ENCODE data around the gene RBP3. TPM values are rescaled to one million over a fixed set of nuclear protein-coding genes. Genes with fewer than 3 reads are reported as not detected.

Gene RBP3
- total and polyA plus RNA-seq, 2 of the 4 experiments (the other 2 are of a cell fraction): not detected

DNA sequence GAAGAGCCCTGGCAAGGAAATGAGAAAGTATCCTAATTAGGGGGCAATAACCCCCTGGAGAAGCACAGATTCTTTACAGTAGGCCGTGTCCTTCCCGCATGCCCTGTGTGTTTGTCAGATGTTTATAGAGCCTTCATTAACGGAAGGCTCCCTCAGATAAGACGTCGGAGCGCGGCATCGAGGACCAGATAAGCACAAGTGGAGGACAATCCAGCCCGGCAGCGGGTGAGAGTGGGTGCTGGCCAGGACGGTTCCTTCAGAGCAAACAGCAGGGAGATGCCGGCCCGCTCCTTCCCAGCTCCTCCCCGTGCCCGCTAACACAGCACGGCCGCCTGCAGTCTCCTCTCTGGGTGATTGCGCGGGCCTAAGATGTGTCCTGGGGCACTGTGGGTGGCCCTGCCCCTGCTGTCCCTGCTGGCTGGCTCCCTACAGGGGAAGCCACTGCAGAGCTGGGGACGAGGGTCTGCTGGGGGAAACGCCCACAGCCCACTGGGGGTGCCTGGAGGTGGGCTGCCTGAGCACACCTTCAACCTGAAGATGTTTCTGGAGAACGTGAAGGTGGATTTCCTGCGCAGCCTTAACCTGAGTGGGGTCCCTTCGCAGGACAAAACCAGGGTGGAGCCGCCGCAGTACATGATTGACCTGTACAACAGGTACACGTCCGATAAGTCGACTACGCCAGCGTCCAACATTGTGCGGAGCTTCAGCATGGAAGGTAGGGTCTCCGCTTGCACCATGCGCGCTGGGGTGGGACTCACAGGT, 25.7 kb upstream of the RBP3 start, which contains the start of gene GDF2:
TSS of gene GDF2 (plus strand) at position 155 of the 762 bp plus-strand sequence. CDS start at position 370, 215 bp downstream.
- H3K36me3 ChIP-seq (ENCODE audit: control insufficient read depth, insufficient read depth, low read length): no peaks in the 10 kb centered on the region
- no peak within 1 kb of the TSS for H3K18ac ChIP-seq (ENCODE audit: low read depth, low read length)
- no peak within 1 kb of the TSS for H4K5ac ChIP-seq (ENCODE audit: low read depth, low read length)
- no peaks in the 10 kb centered on the region for H3K9me3 ChIP-seq (ENCODE audit: control insufficient read depth, insufficient read depth, low read length)
- H2BK20ac ChIP-seq (ENCODE audit: low read depth, low read length): no peak within 1 kb of the TSS
- no peak within 1 kb of the TSS for H2BK5ac ChIP-seq (ENCODE audit: low read depth, low read length, poor library complexity, severe bottlenecking)
- H3K14ac ChIP-seq (replicated peaks; ENCODE audit: low read depth, low read length): no peak within 1 kb of the TSS
- no peak within 1 kb of the TSS for H3K4ac ChIP-seq (ENCODE audit: low read depth, low read length)
- H2AK5ac ChIP-seq (ENCODE audit: low read depth, low read length): no peak within 1 kb of the TSS
- no peak within 1 kb of the TSS for H2BK120ac ChIP-seq (ENCODE audit: low read depth, low read length)
- H3K56ac ChIP-seq (ENCODE audit: extremely low read depth, insufficient read depth, low read length): no peak within 1 kb of the TSS
- no peak for DNase-seq
- CTCF ChIA-PET: no interaction called here
- no TSS peak for BruUV-seq (replicated peaks)
- POLR2A ChIA-PET (ENCODE audit: unreplicated experiment): no interaction called here
- no peaks in the 10 kb centered on the region for H3K79me1 ChIP-seq (ENCODE audit: low read depth in 1 of 2, low read length in 2 of 2)
- peaks cover 45% of the 10 kb centered on the region for H3K27me3 ChIP-seq (ENCODE audit: control insufficient read depth, insufficient read depth, low read length)
- TF ChIP-seq MAFK (IDR thresholded peaks at IDR 0.05; ENCODE audit: low read depth, low read length) (no peak), RCOR1 (IDR thresholded peaks at IDR 0.05; ENCODE audit: insufficient replicate concordance, low read length) (no peak), SMC3 (IDR thresholded peaks at IDR 0.05; ENCODE audit: low read depth, low read length) (no peak), USF2 (IDR thresholded peaks at IDR 0.05; ENCODE audit: low read depth, low read length) (no peak), ELK1 (IDR thresholded peaks at IDR 0.05; ENCODE audit: borderline replicate concordance, low read depth, low read length) (no peak), CEBPB (IDR thresholded peaks at IDR 0.05; ENCODE audit: low read depth, low read length) (no peak), MXI1 (IDR thresholded peaks at IDR 0.05; ENCODE audit: borderline replicate concordance, low read depth, low read length) (no peak), MAZ (IDR thresholded peaks at IDR 0.05; ENCODE audit: borderline replicate concordance, low read depth, low read length) (no peak), RAD21 (IDR thresholded peaks at IDR 0.05; ENCODE audit: low read length) (no peak), FOS (IDR thresholded peaks at IDR 0.05; ENCODE audit: low read depth, low read length) (no peak), POLR2A (IDR thresholded peaks at IDR 0.05; ENCODE audit: low read depth, low read length) (no peak), RFX5 (IDR thresholded peaks at IDR 0.05; ENCODE audit: low read depth, low read length) (no peak), NFE2L2 (IDR thresholded peaks at IDR 0.05; ENCODE audit: low read depth, low read length) (no peak), CHD1 (IDR thresholded peaks at IDR 0.05; ENCODE audit: low read depth, low read length) (no peak), BHLHE40 (IDR thresholded peaks at IDR 0.05; ENCODE audit: low read depth, low read length) (no peak)
- TF ChIP-seq, protein P1, sequence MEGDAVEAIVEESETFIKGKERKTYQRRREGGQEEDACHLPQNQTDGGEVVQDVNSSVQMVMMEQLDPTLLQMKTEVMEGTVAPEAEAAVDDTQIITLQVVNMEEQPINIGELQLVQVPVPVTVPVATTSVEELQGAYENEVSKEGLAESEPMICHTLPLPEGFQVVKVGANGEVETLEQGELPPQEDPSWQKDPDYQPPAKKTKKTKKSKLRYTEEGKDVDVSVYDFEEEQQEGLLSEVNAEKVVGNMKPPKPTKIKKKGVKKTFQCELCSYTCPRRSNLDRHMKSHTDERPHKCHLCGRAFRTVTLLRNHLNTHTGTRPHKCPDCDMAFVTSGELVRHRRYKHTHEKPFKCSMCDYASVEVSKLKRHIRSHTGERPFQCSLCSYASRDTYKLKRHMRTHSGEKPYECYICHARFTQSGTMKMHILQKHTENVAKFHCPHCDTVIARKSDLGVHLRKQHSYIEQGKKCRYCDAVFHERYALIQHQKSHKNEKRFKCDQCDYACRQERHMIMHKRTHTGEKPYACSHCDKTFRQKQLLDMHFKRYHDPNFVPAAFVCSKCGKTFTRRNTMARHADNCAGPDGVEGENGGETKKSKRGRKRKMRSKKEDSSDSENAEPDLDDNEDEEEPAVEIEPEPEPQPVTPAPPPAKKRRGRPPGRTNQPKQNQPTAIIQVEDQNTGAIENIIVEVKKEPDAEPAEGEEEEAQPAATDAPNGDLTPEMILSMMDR (conservative IDR thresholded peaks at IDR 0.05; ENCODE audit: low read depth, low read length): no peak
- no peak within 1 kb of the TSS for H3K27ac ChIP-seq (ENCODE audit: insufficient read depth, low read length)
- in situ Hi-C loops (cut with MboI; ENCODE audit: low sequenced_read_pairs): no loop called here
- H4K8ac ChIP-seq (ENCODE audit: low read depth in 2 of 2, low read length in 2 of 2): no peak within 1 kb of the TSS
- H2AFZ ChIP-seq (replicated peaks; ENCODE audit: low read length, poor library complexity): no peak within 1 kb of the TSS
- no peak within 1 kb of the TSS for H3K4me2 ChIP-seq (ENCODE audit: low read depth, low read length)
- no peak within 1 kb of the TSS for H2AK9ac ChIP-seq (replicated peaks; ENCODE audit: low read depth, low read length, poor library complexity)
- H3K23ac ChIP-seq (ENCODE audit: low read depth, low read length): no peak within 1 kb of the TSS
- no peak within 1 kb of the TSS for H4K91ac ChIP-seq (ENCODE audit: insufficient read depth, low read depth, low read length)
- H3K4me3 ChIP-seq (ENCODE audit: insufficient read depth, low read depth, low read length): no peak within 1 kb of the TSS
- no peak within 1 kb of the TSS for H3K9ac ChIP-seq (ENCODE audit: low read depth, low read length)
- no peaks in the 10 kb centered on the region for H3K9me1 ChIP-seq (ENCODE audit: insufficient read depth, low read length)
- ATAC-seq (ENCODE audit: low read depth): no peak; the same call in none of the 2 replicates
- dilution Hi-C loops (cut with HindIII; ENCODE audit: low sequenced_read_pairs, unreplicated experiment): no loop called here
- no peak within 1 kb of the TSS; the same call in 2 of the 3 replicates for H2BK15ac ChIP-seq (ENCODE audit: low read depth, low read length)
- no peaks in the 10 kb centered on the region for H4K20me1 ChIP-seq (ENCODE audit: insufficient read depth, low read length)
- 52% methylated on average over 24 of the region's 35 CpGs; no CpG with 5 or more reads in 1 of the 2 experiments for WGBS, 2 experiments (ENCODE audit: extremely low coverage in 2 of 2, insufficient read length in 1 of 2)
- intact Hi-C loops (cut with micrococcal nuclease): no loop called here
- no peaks in the 10 kb centered on the region for H3K4me1 ChIP-seq (ENCODE audit: control insufficient read depth, insufficient read depth, low read length)

All from IMR-90 (cell line).